ENCODE data around the gene GPX4. TPM values are rescaled to one million over a fixed set of nuclear protein-coding genes. Genes with fewer than 3 reads are reported as not detected.

GPX4 gene
- total and polyA plus RNA-seq, 10 of the 15 experiments (the other 5 are each of a cell fraction or from before 2014, with no cell fraction given), result 33.3 to 749 (median 297) TPM

- TF ChIP-seq SRF (IDR thresholded peaks at IDR 0.05; ENCODE audit: low read depth in 2 of 2, low read length in 2 of 2) (no peak), BMI1 (IDR thresholded peaks at IDR 0.05; ENCODE audit: borderline replicate concordance) (no peak), REST (IDR thresholded peaks at IDR 0.05; ENCODE audit: low read depth, low read length) (no peak), MTA2 (IDR thresholded peaks at IDR 0.05; ENCODE audit: low read depth) (no peak), MYC (IDR thresholded peaks at IDR 0.05; ENCODE audit: insufficient read depth, insufficient read length, insufficient replicate concordance, low read length, severe bottlenecking) (no peak), RAD21 (IDR thresholded peaks at IDR 0.05; ENCODE audit: insufficient read depth, low read depth, low read length) (no peak), POU2F2 (IDR thresholded peaks at IDR 0.05; ENCODE audit: borderline replicate concordance, low read depth, low read length) (0 out of 3 replicates have a peak, but pooled peaks have one; percentile 11), CBX5 (IDR thresholded peaks at IDR 0.05; ENCODE audit: low read depth) (no peak), HDAC6 (IDR thresholded peaks at IDR 0.05; ENCODE audit: unreplicated experiment) (no peak), PML (IDR thresholded peaks at IDR 0.05; ENCODE audit: low read length) (no peak), NR2F1 (conservative IDR thresholded peaks at IDR 0.05) (0 out of 2 replicates have a peak, but pooled peaks have one; percentile 15), PAX5 (IDR thresholded peaks at IDR 0.05; ENCODE audit: borderline replicate concordance, low read depth, low read length) (no peak), ZNF217 (IDR thresholded peaks at IDR 0.05) (no peak), RB1 (IDR thresholded peaks at IDR 0.05; ENCODE audit: borderline replicate concordance) (no peak), ZNF384 (IDR thresholded peaks at IDR 0.05; ENCODE audit: borderline replicate concordance, low read depth, low read length) (no peak), ZSCAN29 (IDR thresholded peaks at IDR 0.05) (no peak), DPF2 (IDR thresholded peaks at IDR 0.05) (peak; percentile 25; the same call in 1 of the 2 replicates), CEBPZ (IDR thresholded peaks at IDR 0.05; ENCODE audit: low read depth, low read length) (no peak), TCF3 (IDR thresholded peaks at IDR 0.05; ENCODE audit: borderline replicate concordance, insufficient read depth, low read depth, low read length) (no peak), JUNB (IDR thresholded peaks at IDR 0.05) (no peak)
- TF ChIP-seq, protein P1, sequence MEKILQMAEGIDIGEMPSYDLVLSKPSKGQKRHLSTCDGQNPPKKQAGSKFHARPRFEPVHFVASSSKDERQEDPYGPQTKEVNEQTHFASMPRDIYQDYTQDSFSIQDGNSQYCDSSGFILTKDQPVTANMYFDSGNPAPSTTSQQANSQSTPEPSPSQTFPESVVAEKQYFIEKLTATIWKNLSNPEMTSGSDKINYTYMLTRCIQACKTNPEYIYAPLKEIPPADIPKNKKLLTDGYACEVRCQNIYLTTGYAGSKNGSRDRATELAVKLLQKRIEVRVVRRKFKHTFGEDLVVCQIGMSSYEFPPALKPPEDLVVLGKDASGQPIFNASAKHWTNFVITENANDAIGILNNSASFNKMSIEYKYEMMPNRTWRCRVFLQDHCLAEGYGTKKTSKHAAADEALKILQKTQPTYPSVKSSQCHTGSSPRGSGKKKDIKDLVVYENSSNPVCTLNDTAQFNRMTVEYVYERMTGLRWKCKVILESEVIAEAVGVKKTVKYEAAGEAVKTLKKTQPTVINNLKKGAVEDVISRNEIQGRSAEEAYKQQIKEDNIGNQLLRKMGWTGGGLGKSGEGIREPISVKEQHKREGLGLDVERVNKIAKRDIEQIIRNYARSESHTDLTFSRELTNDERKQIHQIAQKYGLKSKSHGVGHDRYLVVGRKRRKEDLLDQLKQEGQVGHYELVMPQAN (conservative IDR thresholded peaks at IDR 0.05), result peak; percentile 39
- TF ChIP-seq, protein P2, sequence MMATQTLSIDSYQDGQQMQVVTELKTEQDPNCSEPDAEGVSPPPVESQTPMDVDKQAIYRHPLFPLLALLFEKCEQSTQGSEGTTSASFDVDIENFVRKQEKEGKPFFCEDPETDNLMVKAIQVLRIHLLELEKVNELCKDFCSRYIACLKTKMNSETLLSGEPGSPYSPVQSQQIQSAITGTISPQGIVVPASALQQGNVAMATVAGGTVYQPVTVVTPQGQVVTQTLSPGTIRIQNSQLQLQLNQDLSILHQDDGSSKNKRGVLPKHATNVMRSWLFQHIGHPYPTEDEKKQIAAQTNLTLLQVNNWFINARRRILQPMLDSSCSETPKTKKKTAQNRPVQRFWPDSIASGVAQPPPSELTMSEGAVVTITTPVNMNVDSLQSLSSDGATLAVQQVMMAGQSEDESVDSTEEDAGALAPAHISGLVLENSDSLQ (IDR thresholded peaks at IDR 0.05), result no peak
Observed at GRCh38 chr19:1067341-1067957, 36.3 kb upstream of the GPX4 start (continued).
